GM18909 (cell line): ENCODE measurements around the gene KRTAP29-1.

ENCODE experiments used
- ATAC-seq: cut with Tn5 transposase; IDR thresholded peaks from one replicate; pipeline ENCODE4 v1.9.1; 2021; ENCODE audit warnings: mild to moderate bottlenecking; ENCODE audit not compliant: unreplicated experiment, poor library complexity

KRTAP29-1 gene

DNA sequence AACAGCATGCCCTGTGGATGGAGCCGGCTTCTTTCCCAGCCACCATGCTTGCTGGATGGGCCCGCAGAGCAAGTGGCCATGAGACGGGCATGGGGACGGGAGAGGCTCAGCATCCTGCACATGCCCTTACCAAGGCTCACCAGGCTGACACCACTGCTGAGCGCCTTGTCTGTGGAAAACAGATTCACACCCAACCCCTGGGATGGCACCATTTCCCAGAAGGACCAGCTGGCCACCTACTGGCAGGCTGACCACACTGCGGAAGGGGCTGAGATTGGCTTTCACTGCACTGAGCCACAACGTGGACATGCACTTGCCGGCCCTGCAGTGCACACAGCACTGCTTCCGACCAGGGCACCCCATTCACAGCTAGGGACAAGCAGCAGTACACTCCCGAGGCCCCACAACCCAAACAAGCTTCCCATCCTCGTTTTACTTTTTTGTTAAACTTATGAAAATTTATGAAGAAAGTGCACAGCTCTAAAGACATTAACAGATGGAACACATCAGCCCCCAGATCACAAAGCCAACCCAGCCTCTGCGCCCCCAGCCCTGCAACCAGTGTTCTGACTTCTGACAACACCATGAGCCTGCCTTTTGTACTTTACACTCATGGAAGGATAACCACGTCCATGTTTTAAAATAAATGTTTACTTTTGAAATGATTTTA, 26.8 kb upstream of the KRTAP29-1 start:
- ATAC-seq, result no peak

DNA sequence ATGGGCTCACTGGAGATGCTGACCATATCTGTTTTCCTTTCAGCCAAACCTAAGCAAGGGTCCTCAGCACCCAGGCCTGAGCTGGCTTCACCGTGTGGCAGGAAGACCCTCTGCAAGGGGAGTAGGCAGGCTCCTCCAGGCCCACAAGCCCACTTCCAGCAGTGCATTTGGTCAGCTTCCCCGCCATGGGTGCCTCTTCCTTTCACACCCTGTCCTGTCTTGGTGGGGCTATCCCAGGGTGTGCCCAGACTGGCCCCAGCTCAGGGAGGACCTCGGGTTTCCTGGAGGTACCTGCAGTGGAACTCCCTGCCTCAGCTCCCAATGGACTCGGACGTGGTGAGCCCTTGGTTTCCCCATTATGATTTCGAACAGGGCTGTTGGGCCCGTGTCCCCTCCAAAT, 25.6 kb upstream of the KRTAP29-1 start:
- ATAC-seq, result no peak

DNA sequence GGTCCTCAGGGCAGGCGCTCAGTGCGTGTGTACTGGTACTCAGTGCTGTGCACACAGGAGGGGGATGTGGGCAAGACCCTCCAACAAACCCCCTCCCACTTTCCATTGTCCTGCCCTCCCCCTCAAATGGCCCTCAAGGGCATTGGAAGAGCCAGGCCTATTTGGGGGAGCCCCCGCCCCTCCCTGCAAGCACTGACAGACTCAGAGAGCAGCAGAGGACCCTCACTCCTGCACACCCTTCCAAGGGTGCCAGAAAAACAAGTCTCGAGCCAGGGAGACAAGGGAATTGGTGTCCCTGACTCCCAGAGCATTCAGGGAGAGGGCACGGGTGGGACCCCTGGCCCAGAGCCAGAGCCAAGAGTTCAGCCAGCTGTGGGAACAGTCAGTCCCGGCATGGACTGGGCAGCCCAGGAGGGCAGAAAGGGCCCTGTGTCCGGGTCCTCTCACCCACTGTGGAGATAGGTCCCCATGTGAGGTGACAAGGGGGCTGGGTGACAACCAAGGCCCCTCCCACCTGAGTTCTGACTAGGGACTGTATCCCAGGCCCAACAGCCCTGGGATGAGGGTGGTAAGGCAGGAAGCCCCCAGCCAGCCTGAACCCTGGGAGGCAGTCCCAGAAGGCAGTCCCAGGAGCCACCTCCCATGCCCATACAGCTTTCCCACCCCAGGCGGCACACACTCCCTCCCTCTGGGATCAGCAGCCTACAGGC, 24.9 kb upstream of the KRTAP29-1 start:
- no peak for ATAC-seq

DNA sequence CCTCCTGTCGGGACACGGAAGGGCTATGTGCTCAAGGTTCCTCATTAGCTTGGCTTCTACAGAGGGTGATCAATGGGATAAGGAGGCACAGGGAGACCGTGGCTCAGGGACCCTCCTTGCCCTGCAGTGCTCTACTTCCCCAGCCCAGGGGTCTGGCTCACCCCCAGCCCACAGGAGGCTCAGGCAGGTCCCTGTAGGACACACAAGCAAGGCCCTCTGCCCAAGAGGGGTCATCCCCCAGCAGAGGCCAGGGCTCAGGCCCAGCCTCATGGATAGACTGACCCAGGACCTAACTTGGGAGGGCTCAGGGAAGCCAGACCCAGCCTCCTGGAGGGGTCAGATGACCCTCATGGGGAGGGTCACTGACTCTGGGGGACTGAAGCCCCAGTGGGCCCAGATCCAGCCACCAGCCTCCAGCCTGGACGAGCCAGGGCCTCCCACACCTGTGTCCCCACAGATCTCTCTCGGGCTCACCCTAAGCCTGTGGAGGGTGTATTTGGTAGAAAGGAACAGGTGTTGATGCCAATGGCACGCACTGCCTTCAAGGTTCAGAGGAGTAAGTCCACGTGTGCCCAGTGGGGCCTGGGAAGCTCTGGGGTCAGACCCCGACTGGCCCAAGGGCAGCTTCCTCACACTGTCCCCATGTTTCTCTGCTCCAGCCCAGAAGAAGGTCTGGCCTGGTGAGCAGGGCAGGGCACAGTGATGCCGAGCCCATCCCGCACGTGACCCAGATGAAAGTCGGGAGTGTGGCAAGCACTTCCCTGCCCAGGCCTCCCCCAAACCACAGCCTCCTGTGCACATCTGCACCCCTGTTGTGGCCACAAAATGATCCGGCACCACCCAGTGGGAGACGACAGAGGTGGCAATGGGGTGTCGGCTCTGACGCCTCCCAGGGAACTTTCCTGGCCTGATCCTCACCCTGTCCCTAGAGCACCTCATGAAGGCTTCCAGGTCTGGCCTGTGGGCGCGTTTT, 23.8 kb upstream of the KRTAP29-1 start:
- no peak for ATAC-seq

GRCh38 chr17:41325611-41326010, 23.0 kb upstream of the KRTAP29-1 start:
- no peak for ATAC-seq

- ATAC-seq, result no peak
Observed at GRCh38 chr17:41325126-41325525, 22.5 kb upstream of the KRTAP29-1 start.

DNA sequence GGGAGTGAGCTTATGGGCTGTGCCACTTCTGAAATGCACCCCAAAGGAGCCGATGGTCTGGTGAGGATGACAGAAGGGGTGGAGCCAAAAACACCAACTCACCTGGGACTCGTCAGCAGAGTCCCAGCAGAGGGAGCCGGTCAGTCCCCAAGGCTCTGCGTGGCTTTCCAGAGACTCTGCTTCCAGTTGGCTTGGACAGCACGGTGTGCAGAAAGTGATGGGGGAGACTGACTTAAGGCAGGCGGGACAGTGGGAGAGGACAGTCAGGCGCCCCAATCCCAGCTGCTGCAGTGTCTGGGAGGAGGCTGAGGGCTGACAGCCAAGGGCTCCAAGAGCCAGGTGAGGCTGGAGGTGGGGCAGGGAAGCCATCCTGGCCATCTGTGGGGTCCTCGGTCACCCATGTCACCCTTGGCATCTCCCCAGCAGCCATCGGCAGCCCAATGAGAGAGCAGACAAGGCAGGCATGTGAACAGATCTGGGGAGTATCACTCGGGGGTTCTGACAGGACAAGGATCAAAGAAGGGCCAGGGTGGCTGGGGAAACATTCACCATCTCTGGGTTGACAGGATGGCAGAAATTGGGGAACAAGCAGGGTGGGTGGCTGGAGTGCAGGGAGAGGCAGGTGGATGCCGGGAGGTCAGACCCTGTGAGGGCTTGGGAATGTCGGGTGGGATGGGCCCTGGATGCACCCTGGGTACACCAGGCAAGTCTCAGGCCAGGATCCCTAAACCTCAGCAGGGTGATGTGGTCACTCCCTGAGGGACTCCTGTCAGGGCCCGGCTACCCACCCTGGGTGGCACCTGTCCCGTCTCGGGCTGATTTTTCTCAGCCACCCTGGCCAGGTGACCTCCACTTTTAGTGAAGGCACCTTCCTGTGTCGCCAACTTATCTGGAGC, 21.8 kb upstream of the KRTAP29-1 start:
- ATAC-seq, result no peak

GRCh38 chr17:41322903-41323895, 20.5 kb upstream of the KRTAP29-1 start:
- no peak for ATAC-seq

GRCh38 chr17:41322094-41322902, 19.6 kb upstream of the KRTAP29-1 start:
- no peak for ATAC-seq

- no peak for ATAC-seq
Observed at GRCh38 chr17:41318231-41318630, 15.6 kb upstream of the KRTAP29-1 start.

GRCh38 chr17:41315814-41316445, 13.3 kb upstream of the KRTAP29-1 start:
- ATAC-seq, result no peak

- no peak for ATAC-seq
Observed at GRCh38 chr17:41315204-41315794, 12.6 kb upstream of the KRTAP29-1 start, which contains the start of gene KRTAP17-1. TSS of gene KRTAP17-1 (minus strand) at chr17:41315710. CDS start at chr17:41315650, 60 bp downstream.

DNA sequence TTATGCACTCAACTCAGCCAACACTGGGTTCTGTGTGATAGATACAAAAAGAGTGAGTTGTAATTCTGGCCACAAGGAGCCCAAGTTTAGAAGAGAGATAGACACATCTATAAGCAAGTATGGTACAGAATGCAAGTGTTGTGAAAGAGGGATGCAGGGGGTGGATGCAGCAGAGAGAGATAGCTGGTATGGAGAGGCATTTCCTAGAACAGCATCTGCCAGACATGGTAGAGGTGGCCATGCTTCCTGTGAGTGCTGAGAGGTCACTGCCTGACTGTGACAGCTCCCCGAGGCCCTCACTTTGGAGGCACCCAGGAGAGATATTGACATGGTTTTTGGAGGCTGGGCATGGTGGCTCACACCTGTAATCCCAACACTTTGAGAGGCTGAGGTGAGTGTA, 8.5 kb upstream of the KRTAP29-1 start:
- ATAC-seq, result no peak

DNA sequence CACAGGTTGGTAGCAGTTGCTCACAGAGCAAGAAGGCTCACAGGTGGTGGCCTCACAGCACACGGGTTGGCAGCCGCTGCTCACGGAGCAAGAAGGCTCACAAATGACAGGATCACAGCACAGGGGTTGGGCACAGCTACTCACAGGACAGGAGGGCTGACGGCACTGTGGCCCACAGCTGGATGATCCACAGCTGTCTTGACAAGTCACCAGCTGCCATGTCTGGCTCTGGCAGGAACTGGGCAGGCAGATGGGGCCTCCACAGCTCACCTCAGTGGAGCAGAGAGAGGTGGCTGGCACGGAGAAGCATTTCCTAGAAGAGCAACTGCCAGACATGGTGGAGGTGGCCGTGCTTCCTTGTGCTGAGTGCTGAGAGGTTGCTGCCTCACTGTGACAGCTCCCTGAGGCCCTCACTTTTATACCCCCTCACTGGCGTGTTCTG, 6.3 kb upstream of the KRTAP29-1 start, which contains the start of gene KRTAP16-1:
Gene KRTAP16-1, minus strand, starts transcription at position 392 of the 442 bp plus-strand sequence. Its CDS starts 56 bp downstream, at position 336.
- ATAC-seq, result no peak

DNA sequence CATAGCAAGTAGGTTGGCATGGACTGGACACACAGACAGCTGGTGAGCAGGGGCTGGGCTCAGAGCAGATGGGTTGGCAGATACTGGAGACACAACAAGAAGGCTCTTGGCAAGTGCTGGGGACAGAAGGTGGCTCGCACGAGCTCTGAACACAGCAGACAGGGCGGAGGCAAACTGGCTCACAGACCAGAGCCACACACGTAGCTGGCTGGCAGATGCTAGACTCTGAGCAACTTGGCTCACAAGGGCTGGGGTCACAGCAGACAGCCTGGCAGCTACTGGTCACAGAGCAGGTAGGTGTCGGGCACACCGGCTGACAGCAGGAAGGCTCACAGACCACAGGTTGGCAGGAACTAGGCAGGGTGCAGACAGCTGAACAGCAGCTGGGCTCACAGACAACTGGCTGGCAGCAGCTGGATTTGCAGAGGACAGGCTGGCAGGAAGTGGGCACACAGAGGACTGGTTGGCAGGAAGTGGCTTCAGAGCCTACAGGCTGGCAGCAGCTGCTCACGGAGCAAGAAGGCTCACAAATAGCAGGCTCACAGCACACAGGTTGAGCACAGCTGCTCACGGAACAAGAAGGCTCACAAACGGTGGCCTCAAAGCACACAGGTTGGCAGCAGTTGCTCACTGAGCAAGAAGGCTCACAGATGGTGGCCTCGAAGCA, 5.7 kb upstream of the KRTAP29-1 start:
- peak; percentile 81 for ATAC-seq

DNA sequence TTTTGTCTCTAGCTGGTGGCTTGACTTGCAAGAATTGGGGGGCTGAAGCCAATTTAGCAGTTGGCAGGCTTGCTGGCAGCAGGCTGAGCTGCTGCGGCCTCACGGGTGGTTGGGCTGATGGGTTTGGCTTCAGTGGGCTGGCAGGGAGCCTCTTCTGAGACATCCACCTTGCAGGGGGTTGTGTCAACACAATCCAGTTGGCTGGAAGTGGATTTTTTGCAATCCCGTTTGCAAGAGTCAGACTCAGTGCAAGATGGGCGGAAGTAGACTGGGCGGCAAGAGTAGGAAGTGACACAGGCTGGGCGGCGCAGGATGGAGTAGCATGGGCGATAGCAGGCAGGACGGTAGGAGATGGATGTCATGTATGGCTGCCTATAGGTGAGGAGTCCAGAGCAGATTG, 5.0 kb upstream of the KRTAP29-1 start:
- no peak for ATAC-seq
